Brain pericyte (primary cell): ENCODE data around the gene PDXK.

Experiments used
- DNase-seq: peaks from one replicate; pipeline ENCODE4 v3.0.0-alpha.2; 2012; ENCODE audit warnings: low read depth, low spot score

PDXK gene

DNA sequence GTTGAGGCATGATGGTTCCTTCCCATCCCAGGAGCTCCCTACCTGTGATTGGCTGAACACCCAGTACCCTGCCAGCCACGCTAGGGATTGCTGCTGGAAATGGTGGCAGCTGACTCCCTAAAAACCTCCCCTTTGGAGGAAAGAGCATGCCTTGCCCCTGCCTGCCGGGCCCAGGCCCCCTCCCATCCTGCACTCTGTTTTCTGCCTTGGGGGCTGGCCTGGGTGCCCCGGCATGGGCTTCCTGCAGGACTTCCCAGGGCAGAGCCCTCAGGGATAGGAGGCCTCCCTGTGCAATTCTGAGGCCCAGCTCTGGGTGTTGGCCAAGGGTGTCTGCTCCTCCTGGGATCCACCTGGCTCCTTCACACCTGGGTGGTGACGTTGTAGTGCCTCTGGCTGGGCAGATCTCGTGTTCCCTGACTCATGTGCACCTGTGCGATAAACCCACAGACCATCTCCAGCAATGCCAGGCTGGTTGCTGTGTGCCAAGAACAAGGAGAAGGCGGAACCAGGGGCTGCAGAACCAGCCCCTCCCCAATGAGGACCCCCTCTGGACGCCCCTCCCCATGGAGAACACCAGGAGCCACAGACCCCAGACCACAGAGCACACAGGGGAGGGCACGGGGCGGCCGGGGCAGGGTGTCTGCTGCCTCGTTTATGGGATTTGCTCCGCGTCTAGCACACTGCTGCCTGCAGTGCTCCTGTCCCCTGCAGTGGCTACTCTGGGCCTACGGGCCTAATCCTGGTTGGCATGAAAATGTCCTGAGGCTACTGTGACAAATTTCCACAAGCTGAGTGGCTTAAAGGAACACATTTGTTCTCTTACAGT is 43.6 kb downstream of the PDXK start:
- no peak for DNase-seq

DNA sequence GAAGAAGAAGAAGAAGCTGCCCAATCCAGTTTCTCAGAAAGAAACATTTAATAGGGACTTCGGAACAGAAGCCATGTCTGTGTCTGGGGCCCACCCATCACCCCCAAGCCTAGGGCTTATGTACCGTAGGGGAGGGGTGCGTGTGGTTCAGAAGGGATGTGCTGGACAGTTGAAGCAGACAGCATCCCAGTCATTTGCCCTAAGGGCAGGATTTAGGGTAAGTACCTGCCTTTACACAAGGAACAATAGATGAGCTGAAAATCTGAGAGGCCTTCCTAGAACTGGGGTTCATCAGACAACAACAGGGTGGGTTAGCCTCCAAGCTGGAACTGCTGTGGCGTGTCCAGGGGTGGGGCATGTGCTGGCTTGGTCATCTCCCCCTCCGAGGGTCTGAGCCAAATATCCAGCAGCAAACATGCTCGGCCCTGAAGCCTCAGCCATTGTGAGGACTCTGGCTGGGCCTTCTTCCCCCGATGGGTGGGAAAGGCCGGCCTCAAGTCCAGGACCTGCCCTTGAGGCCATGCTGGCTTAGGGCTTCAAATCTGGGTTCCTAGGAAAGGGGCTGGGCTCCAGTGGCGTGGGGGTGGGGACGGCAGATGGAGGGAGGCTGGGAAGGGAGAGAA is 45.1 kb downstream of the PDXK start:
- DNase-seq: no peak

DNA sequence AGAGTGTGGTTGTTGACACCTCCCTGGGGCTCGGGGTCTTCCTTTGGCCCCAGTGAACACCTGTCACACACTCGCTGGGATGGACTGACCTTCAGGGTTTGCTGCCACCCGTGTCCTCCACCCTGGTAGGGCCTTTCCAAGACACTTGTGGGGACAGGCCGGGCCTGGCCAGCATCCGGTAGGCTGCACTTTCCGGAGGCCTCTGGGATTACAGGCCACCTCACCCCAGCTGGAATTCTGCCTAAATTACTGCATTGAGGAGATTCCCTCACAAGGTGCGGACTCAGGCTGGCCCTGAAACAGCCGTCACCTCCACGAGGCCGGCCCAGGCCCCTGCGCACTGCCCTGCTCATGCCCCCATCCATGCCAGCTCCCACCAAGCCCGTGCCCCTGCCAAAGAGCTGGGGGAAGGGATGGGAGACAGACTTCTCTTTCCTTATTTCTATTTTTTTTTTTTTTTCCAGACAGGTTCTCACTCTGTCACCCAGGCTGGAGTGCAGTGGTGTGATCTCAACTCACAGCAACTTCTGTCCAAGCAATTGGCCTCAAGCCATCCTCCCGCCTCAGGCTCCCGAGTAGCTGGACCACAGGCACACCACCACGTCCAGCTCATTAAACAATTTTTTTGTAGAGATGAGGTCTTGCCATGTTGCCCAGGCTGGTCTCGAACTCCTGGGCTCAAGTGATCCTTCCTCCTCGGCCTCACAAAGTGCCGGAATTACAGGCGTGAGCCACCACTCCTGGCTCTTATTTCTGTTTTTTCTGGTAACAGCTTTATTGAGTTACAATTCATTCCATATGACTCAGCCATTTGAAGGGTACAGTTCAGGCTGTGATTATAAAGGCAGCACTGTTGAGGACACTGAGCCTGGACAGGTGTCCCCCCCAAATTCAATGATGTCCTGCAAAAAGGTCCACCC is 45.9 kb downstream of the PDXK start:
- no peak for DNase-seq

DNA sequence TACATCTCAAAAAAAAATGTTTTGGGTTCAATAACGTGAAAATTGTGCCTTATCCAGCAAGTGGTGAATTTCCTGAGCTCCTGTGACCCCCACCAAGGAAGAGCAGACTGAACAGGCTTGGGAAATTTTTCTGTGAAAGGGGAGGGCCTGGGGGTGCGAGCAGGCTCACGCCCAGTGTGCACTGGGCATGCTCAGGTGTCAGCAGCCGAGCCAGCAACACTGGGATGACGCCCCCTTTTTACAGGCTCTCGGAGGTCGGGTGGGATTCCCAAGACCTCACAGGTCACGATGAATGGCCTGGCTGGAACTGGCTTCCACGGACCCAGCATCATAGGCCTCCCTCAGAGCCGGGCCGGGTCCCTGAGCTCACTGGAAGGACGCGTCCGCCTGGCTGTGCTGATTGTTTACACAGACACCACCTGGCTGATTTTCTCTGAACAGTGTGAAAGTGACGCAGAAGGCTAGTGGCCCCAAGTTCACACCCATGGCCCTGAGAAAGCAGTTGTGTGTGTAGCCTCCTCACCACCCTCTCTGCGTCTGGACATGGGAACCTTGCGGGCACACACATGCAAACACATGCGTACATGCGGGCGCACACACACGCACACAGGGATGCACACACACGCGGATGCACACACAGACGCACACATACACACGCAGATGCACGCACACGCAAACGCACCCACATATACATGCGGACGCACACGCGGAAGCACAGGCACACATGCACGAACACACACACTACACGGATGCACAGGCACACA is 48.0 kb downstream of the PDXK start:
- no peak for DNase-seq

DNA sequence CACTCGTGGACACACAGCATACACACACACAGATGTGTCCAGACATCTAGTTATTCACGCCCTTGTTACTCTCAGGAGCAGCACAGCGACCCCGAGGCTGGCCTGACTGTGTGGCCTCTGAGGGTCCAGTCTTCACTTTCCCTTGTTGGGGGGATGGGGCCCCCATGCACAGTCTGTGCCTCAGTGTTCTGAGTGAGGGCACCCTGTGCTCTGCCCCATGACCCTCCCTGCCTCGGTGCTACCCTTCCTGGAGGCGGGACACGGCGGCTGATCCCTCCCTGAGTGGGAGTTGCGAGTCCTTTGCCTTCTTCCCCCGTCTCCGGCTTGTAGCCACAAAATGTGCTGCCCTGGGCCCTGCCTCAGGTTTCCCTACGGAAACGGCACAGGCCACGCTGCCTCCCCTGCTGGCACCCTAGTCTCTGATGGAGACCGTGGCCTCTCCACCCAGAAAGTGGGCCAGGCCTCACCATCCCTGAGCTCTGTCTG is 48.6 kb downstream of the PDXK start:
- DNase-seq: no peak

DNA sequence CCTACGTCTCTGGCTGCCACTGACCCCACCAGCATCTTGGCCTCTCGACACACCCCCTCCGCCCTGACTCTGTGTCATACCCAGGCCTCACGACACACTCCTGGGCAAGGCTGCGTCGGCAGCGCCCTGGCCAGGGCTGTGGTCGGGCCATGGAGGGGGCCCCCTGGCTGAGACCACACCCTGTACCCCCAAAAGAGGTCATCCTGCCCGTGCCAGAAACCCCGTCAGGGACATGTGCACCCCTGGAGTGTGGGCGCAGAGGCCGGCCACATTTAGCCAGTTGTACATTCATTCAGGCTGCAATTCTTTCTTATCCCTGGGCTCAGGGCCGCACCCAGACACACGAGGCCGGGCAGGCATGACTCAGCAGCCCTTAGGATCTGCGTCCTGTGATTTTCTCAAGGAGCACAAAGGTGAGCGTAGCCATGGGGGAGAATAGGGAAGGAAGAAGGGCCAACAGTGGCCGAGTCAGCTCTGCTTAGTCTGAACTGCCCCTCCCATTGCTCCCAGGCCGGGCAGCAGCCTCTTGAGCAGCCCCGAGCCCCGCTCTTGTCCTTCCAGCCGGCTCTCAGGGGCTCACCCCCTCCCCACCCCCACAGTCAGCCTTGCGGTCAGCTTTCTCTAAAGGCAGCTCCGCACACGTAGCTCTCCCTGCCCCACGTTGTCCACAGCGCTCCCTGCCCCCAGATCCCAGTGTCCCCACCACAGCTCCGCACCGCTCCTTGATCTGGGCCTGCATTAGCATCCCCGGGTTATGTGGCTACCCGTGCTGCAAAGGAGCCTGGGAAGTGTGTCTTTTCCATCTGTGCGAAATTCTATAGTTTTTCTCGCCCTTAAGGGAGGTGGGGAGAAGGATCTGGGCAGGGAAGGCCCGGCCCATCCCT is 49.3 kb downstream of the PDXK start:
- DNase-seq: no peak

DNA sequence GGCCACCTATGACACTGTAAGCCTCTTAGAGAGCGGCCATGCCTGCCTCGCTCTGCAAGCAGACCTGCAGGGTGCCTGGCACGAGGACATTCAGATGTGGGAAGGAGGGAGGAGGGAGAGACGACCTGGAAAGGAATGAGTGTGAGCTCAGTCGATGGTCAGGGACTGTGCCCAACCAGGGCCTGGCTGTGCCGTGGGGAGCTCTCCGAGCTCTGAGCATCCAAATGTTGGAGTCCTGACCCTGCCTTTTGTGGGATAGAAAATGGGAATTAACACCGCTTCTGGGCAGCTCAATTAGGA is 49.9 kb downstream of the PDXK start:
- no peak for DNase-seq

DNA sequence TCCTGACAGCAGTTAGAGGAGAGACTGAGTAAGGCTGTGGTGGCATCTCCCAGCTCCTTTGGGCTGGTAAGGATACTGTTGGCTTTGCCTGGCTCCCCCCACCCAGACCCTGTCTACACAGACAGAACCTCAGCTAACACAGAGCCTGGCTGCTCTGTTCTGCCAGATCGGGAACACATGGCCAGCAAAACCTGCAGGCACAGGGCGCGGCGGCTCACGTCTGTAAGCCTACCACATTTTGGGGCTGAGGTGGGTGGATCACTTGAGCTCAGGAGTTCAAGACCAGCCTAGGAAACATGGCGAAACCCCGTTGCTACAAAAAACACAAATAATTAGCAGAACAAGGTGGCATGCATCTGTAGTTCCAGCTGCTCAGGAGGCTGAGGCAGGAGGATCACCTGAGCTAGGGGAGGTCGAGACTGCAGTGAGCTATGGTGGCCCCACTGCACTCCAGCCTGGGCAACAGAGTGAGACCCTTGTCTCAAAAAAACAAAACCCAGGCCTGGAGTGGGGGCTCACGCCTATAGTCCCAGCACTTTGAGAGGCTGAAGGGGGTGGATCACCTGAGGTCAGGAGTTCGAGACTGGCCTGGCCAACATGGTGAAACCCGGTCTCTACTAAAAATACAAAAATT is 50.5 kb downstream of the PDXK start:
- no peak for DNase-seq

DNA sequence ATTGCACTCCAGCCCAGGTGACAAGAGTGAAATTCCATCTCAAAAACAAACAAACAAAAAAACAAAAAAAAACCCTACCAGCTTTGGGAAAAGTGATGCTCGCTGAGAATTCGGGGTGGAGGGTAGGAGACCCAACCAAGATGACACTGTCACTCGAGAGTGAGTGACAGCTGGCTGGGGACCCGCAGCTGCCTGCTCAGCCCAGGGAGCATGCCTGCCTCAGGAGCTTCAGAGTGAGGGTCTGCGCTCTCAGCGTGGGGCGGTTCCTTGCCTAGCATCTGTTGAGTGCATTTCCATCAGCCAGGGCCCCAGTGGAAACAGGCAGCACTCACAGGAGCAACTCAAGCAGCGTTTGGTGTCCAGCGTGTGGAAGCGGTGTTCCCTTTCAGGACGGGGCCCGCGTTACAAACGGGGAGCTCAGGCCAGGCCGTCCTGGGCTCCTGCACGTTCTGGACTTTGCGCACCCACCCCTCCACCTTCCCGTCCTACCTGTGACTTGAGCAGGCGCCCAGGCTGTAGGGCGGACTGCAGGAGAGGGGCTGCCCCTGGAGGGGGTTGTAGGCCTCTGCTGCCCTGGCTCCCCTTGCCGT is 51.2 kb downstream of the PDXK start:
- no peak for DNase-seq

DNA sequence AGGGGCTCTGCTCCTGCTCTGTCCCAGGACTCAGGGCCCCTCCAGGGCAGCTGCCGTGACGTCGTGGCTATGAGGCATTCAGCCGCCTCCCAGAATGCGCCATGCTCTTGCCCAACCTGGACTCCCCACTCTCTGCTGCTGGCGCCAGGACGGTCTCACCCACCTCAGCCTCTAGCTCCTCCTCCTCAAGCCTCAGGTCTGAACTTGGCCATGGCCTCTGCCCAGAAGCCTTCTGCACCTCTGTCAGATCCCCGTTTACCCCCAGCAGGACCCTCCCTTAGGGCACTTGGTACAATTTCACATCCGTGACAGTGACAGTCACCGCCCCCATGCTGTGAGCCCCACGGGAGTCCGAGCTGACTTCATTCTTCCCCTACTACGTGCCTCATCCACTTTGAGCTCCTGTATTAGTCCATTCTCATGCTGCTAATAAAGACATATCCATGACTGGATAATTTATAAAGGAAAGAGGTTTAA is 52.3 kb downstream of the PDXK start:
- DNase-seq: no peak

DNA sequence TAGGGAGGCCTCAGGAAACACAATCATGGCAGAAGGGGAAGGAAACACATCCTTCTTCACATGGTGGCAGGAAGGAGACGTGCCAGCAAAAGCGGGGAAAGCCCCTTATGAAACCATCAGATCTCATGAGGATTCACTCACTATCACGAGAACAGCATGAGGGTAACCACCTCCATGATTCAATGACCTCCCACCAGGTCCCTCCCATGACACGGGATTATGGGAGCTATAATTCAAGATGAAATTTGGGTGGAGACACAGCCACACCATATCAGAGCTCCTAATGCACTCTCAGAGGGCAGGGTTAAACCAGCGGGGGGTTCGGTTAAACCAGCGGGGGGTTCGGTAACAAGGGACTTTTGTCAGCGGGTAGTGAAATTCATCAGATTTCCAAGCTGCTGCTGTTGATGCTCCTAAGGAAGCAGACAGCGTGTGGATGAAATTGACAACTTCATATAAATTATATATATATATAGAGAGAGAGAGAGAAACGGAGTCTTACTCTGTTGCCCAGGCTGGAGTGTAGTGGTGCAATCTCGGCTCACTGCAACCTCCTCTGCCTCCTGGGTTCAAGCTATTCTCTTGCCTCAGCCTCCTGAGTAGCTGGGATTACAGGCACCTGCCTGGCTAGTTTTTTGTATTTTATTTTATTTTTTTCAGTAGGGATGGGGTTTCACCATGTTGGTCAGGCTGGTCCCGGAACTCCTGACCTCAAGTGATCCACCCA is 52.9 kb downstream of the PDXK start:
- no peak for DNase-seq

DNA sequence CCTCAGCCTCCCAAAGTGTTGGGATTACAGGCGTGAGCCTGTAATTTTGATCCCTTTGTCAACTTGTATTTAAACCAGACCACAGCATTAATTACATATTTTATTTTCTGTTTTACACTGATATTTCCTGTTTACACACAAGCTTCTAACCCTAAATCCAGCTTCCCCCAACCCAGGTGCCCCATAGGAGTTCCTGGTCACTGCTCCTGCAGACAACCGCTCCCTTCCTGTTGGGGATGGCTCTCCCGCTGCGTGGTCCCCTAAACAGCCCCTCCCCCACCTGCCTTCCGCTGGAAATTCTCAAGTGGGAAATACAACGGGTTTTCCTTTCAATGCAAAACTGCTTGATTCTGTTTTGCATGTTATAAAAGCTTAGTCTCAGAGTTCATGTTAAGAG is 53.5 kb downstream of the PDXK start:
- no peak for DNase-seq

DNA sequence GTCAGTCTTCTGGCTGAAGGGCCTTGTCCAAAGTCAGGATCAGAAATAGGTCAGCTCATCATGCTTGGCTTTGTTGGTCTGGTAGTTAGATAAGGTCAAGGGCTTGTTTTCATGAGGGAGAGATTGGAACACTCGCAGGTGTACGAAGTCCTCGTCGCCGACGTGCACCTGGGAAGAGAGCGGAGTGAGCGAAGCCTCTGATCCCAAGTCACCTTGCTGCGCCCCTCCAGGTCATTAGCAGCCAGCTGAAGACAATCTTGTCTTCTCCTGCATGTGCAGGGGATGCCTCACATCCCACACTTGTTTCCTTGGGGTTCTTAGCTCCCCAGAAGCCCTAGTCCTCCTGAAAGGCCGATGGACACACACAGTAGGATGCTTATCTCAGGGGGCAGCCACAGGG is 55.2 kb downstream of the PDXK start:
- no peak for DNase-seq

DNA sequence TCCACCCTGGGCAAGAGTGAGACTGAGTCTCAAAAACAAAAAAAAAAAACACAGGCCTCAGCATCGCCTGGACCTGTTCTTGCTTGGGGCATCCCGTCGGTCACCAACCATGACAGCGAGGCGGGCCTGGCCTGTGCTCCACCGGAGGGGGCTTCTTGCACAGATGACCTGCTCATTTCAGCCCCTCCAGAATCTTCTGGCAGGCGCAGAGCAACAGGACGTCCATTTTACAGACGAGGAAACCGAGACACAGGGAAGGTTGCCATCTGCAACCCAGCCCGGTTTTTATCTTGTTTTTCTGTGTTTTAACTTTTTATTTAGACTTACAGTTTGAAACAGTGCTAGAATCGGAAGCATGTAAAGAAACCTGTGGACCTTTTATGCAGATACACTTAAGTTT is 56.3 kb downstream of the PDXK start:
- no peak for DNase-seq

DNA sequence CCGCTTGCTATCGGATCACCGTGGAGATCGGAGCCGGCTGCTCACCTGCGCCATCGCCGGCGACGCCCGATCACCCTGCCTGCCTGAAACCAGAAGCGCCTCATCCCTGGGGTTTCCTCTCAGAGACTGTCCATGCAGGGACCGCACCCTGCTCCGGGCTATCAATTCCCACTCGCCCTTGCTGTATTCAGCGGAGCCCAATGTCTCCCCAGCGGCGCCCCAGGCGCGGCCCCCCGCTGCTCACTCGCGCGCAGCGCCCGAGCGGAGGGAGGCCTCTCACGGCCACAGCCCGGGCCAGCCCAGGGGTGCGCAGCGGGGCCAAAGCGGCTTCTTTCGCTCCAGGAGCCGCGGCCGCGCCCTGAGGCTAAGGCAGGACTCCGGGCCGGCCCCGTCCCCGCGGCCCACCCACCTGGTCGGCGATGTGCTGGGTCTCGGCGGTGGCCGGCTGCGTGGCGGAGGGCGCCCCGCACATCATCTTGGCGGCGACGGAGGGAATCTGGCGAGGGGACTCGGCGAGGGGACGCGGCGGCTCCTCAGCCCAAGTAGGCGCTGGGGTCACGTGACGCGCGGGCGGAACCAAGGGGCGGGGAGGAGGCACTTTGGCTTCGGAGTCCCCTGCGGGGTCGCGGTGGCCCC is 57.0 kb downstream of the PDXK start, which contains the start of gene CSTB:
TSS of gene CSTB (minus strand) at position 514 of the 636 bp plus-strand sequence. CDS start at position 475, 39 bp downstream.
- DNase-seq: no peak

DNA sequence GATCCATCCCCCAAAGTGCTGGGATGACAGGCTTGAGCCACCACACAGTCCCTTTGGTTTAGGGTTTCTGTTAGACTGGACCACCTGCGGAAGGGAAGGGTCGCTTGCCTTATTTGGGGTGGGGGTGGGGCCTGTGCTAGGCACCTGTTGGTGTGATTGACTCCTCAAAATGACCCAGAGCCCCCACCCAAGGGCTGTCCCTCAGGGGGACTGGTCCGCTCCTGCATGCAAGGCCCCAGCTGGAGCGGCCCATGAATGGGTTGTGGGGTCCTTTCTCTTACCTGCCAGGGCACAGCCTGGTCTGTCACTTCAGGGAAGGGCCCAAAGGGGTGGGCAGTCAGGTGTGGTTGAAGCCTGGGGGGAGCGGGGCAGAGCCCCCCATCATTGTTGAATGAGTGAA is 59.0 kb downstream of the PDXK start:
- no peak for DNase-seq

DNA sequence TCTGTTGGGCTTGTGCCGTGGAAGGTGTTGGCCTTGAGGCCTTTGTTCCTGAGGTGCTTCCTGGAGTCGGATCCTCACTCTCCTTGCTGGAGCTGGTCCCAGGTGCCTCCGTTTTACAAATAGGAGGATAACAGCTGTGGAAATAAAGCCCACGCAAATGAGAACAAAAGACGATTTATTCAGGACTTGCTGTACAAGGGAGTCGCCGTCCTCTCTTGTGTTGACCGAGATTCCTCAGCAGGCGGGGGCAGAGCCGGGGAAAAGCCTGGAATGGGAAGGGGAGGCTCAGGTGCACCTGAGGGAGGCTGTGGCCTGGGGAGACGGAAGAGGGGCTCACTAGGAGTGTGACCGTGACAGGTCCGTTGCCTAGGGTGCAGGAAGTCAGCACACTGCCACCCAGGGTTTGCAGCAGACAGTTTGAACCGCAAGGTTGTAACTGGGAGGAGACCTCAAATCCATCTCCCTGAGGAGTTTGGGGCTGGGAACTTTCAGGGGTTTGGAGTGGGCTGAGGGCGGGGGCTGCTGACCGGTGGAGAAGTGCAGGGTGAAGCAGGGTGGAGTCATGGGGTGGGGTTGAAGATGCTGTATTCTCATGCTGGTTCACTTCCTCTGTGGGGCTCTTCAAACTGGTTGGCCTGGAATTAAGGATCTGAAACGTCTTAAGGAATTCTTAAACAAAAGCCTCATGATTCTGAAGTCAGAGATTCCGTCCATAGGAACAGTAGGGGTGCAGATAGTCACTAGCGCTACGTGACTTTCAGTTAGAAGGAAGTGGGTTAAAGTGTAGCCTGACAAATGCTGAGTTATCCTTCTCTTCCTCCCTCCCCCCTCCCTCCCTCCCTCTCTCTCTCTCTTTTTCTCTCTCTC is 59.8 kb downstream of the PDXK start:
- DNase-seq: no peak
